OCI-LY1 (cell line): ENCODE results near the gene NECAB2.

Experiments
- H2AFZ ChIP-seq: fragments of 200-600 bp; sonication (generic), shearing (Covaris generic); 2 replicates; pipeline ENCODE4 v1.6.0; 2014; ENCODE audit warnings: antibody characterized with exemption, mild to moderate bottlenecking, low read length
- H3F3A ChIP-seq: fragments of 200-600 bp; sonication (generic), shearing (Covaris generic); 2 replicates; pipeline ENCODE4 v1.6.0; 2014; ENCODE audit warnings: mild to moderate bottlenecking, antibody characterized with exemption, low read length, moderate library complexity; ENCODE audit not compliant: insufficient read depth
- H3K27ac ChIP-seq: fragments of 200-600 bp; sonication (generic); 2 replicates; pipeline ENCODE4 v1.5.1; 2014; ENCODE audit warnings: low read length, mixed run types, mild to moderate bottlenecking, low read depth; ENCODE audit not compliant: poor library complexity, severe bottlenecking
- H3K27me3 ChIP-seq: fragments of 200-600 bp; sonication (generic); 2 replicates; pipeline ENCODE4 v1.6.0; 2014; ENCODE audit warnings: antibody characterized with exemption, mild to moderate bottlenecking, low read length, moderate library complexity; ENCODE audit not compliant: insufficient read depth
- H3K36me3 ChIP-seq: fragments of 200-600 bp; sonication (generic); 2 replicates; pipeline ENCODE4 v1.6.1; 2014; ENCODE audit warnings: mild to moderate bottlenecking, antibody characterized with exemption, low read length, moderate library complexity, mixed read lengths; ENCODE audit not compliant: insufficient read depth
- H3K4me1 ChIP-seq: fragments of 200-600 bp; sonication (generic); 2 replicates; pipeline ENCODE4 v1.5.1; 2014; ENCODE audit warnings: mild to moderate bottlenecking, low read length, moderate library complexity; ENCODE audit not compliant: insufficient read depth, severe bottlenecking
- H3K4me2 ChIP-seq: fragments of 200-600 bp; sonication (generic), shearing (Covaris generic); 2 replicates; pipeline ENCODE4 v1.6.1; 2014; ENCODE audit warnings: low read length
- H3K4me3 ChIP-seq: fragments of 200-600 bp; sonication (generic); 2 replicates; pipeline ENCODE4 v1.5.1; 2014; ENCODE audit warnings: low read length, low read depth, mild to moderate bottlenecking, mixed read lengths; ENCODE audit not compliant: poor library complexity, severe bottlenecking
- H3K79me2 ChIP-seq: fragments of 200-600 bp; shearing (Covaris generic); 2 replicates; pipeline ENCODE4 v1.6.1; 2016; ENCODE audit warnings: mixed run types, low read length, mixed read lengths; ENCODE audit not compliant: insufficient read depth
- H3K9ac ChIP-seq: fragments of 200-600 bp; sonication (generic), shearing (Covaris generic); 2 replicates; pipeline ENCODE4 v1.6.1; 2014; ENCODE audit warnings: mild to moderate bottlenecking, low read length, mixed read lengths
- H3K9me2 ChIP-seq: fragments of 200-600 bp; sonication (generic), shearing (Covaris generic); 2 replicates; pipeline ENCODE4 v1.6.1; 2014; ENCODE audit warnings: low read depth, mild to moderate bottlenecking, low read length, mixed read lengths
- H3K9me3 ChIP-seq: fragments of 200-600 bp; shearing (Covaris generic); 2 replicates; pipeline ENCODE4 v1.6.1; 2014; ENCODE audit warnings: low read length, mixed read lengths
- H4K20me1 ChIP-seq: fragments of 200-600 bp; sonication (generic), shearing (Covaris generic); 2 replicates; pipeline ENCODE4 v1.6.0; 2016; ENCODE audit warnings: mild to moderate bottlenecking, low read length; ENCODE audit not compliant: insufficient read depth
- EZH2 ChIP-seq: fragments of 200-600 bp; sonication (generic), shearing (Covaris generic); IDR thresholded peaks from 2 replicates; pipeline ENCODE4 v1.8.0; 2017; ENCODE audit warnings: borderline replicate concordance, mixed run types, mild to moderate bottlenecking, antibody characterized with exemption, low read length, moderate library complexity, mixed read lengths
- TF ChIP-seq, protein P1 (sequence below): fragments of 200-600 bp; sonication (generic), shearing (Covaris generic); IDR thresholded peaks from 2 replicates; pipeline ENCODE4 v1.5.1; 2017; ENCODE audit warnings: mild to moderate bottlenecking, antibody characterized with exemption, low read length, moderate library complexity, mixed read lengths

NECAB2 gene

DNA sequence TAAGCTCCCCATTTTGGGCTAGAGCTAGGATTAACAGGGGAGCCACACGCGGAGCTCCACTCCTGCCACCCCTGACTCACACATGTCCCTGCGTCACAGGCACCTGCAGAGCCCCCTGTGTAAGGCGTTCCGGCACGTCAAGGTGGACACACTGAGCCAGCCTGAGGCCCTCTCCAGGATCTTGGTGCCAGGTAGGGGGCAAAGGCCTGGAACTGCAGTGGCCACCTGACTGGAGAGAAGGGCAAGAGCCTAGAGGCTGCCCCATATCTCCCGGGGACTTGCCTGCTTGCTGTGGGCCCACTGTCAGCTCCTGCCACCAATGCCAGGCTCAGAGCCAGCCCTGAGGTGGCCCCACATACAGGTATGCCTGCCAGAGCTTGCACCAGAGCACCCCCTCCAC is 33.7 kb downstream of the NECAB2 start:
- Histone ChIP-seq H3K36me3 (no peaks in the 10 kb centered on the region), H3K27me3 (no peaks in the 10 kb centered on the region; the same call in 1 of the 2 replicates), H3K79me2 (no peaks in the 10 kb centered on the region), H3K27ac (no peak overlapping the region), H3K4me2 (no peak overlapping the region), H2AFZ (no peak overlapping the region), H3K4me1 (no peaks in the 10 kb centered on the region), H4K20me1 (no peaks in the 10 kb centered on the region), H3K9ac (no peak overlapping the region), H3K9me3 (no peaks in the 10 kb centered on the region), H3K4me3 (no peak overlapping the region), H3K9me2 (no peaks in the 10 kb centered on the region), H3F3A (no peaks in the 10 kb centered on the region)
- TF ChIP-seq, protein P1, sequence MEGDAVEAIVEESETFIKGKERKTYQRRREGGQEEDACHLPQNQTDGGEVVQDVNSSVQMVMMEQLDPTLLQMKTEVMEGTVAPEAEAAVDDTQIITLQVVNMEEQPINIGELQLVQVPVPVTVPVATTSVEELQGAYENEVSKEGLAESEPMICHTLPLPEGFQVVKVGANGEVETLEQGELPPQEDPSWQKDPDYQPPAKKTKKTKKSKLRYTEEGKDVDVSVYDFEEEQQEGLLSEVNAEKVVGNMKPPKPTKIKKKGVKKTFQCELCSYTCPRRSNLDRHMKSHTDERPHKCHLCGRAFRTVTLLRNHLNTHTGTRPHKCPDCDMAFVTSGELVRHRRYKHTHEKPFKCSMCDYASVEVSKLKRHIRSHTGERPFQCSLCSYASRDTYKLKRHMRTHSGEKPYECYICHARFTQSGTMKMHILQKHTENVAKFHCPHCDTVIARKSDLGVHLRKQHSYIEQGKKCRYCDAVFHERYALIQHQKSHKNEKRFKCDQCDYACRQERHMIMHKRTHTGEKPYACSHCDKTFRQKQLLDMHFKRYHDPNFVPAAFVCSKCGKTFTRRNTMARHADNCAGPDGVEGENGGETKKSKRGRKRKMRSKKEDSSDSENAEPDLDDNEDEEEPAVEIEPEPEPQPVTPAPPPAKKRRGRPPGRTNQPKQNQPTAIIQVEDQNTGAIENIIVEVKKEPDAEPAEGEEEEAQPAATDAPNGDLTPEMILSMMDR: no peak
- TF ChIP-seq EZH2: no peak

- H3F3A ChIP-seq: no peaks in the 10 kb centered on the region
- H3K9ac ChIP-seq: no peak overlapping the region
- no peak overlapping the region for H3K27ac ChIP-seq
- no peak for TF ChIP-seq EZH2
- TF ChIP-seq, protein P1: no peak
- no peaks in the 10 kb centered on the region for H4K20me1 ChIP-seq
- H3K36me3 ChIP-seq: no peaks in the 10 kb centered on the region
- no peaks in the 10 kb centered on the region for H3K79me2 ChIP-seq
- no peak overlapping the region for H2AFZ ChIP-seq
- H3K9me2 ChIP-seq: no peaks in the 10 kb centered on the region
- H3K9me3 ChIP-seq: no peaks in the 10 kb centered on the region
- H3K4me2 ChIP-seq: no peak overlapping the region
- H3K4me1 ChIP-seq: no peaks in the 10 kb centered on the region
- no peak overlapping the region for H3K4me3 ChIP-seq
- no peaks in the 10 kb centered on the region; the same call in 1 of the 2 replicates for H3K27me3 ChIP-seq
Observed at GRCh38 chr16:84003038-84003437, 35.0 kb downstream of the NECAB2 start.

GRCh38 chr16:84004442-84004841 is 36.4 kb downstream of the NECAB2 start:
- no peaks in the 10 kb centered on the region for H3K9me3 ChIP-seq
- H3K4me3 ChIP-seq: no peak overlapping the region
- no peak overlapping the region for H2AFZ ChIP-seq
- no peaks in the 10 kb centered on the region for H4K20me1 ChIP-seq
- H3K79me2 ChIP-seq: no peaks in the 10 kb centered on the region
- H3K9me2 ChIP-seq: no peaks in the 10 kb centered on the region
- H3K9ac ChIP-seq: no peak overlapping the region
- no peaks in the 10 kb centered on the region for H3K36me3 ChIP-seq
- H3K4me2 ChIP-seq: no peak overlapping the region
- H3K4me1 ChIP-seq: no peaks in the 10 kb centered on the region
- no peak for TF ChIP-seq EZH2
- TF ChIP-seq, protein P1: no peak
- H3K27me3 ChIP-seq: no peaks in the 10 kb centered on the region; the same call in 1 of the 2 replicates
- H3K27ac ChIP-seq: no peak overlapping the region
- no peaks in the 10 kb centered on the region for H3F3A ChIP-seq
